Measurements from ENCODE around the gene OR2K2.

DNA sequence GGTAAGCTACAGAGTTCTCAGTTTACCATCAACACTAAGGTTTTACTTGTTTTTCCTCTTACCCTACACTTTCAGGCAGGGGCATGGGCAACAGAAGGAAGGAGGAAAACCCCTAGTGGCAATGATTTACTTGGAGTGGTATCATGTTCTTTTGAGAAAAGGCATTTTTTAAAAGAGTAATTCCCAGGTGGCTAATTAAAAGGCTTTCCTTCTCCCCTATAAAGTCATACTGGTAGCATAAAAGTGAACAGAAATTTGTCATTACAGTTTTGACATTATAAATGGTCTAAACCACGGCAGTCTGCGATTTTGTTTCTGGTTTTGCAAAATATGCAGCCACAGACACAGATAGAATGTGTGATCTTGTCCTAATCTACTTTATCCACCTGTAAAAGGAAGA lies 30.9 kb upstream of the OR2K2 start:
- TF ChIP-seq, protein P1, sequence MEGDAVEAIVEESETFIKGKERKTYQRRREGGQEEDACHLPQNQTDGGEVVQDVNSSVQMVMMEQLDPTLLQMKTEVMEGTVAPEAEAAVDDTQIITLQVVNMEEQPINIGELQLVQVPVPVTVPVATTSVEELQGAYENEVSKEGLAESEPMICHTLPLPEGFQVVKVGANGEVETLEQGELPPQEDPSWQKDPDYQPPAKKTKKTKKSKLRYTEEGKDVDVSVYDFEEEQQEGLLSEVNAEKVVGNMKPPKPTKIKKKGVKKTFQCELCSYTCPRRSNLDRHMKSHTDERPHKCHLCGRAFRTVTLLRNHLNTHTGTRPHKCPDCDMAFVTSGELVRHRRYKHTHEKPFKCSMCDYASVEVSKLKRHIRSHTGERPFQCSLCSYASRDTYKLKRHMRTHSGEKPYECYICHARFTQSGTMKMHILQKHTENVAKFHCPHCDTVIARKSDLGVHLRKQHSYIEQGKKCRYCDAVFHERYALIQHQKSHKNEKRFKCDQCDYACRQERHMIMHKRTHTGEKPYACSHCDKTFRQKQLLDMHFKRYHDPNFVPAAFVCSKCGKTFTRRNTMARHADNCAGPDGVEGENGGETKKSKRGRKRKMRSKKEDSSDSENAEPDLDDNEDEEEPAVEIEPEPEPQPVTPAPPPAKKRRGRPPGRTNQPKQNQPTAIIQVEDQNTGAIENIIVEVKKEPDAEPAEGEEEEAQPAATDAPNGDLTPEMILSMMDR (IDR thresholded peaks at IDR 0.05; ENCODE audit: insufficient read depth, low read length, poor library complexity, severe bottlenecking), result no peak
- no peak for TF ChIP-seq EZH2phosphoT487 (conservative IDR thresholded peaks at IDR 0.05; ENCODE audit: low read length)

Measured in SU-DHL-6 (cell line).